SW480 (cell line): ENCODE measurements around the gene EIF3B.
"Not testable (repeated sequence)": the region's sequence is repeated elsewhere in the genome, so short reads cannot be mapped to it uniquely, and the experiment has no call there.

Experiments
- DNase-seq: peaks from one replicate; pipeline ENCODE4 v3.0.0-alpha.2; 2016; ENCODE audit warnings: low spot score

EIF3B gene

GRCh38 chr7:2399848-2400587 lies 45.4 kb downstream of the EIF3B start:
- peak; percentile 80 for DNase-seq

GRCh38 chr7:2402687-2403013 lies 48.0 kb downstream of the EIF3B start:
- DNase-seq = no peak

GRCh38 chr7:2403014-2403717 lies 48.5 kb downstream of the EIF3B start, which contains the start of gene CHST12:
TSS of gene CHST12 (plus strand) at chr7:2403611. CDS start at chr7:2432640, 29,029 bp downstream.
- peak; percentile 93 for DNase-seq

- peak; percentile 64 for DNase-seq
Measured at GRCh38 chr7:2403718-2404648, 49.4 kb downstream of the EIF3B start.

- DNase-seq = no peak
Measured at GRCh38 chr7:2404714-2405119, 50.1 kb downstream of the EIF3B start.

- no peak for DNase-seq
Measured at GRCh38 chr7:2405201-2405600, 50.6 kb downstream of the EIF3B start.

GRCh38 chr7:2405601-2406345 lies 51.1 kb downstream of the EIF3B start:
- DNase-seq = no peak

GRCh38 chr7:2409745-2410414 lies 55.3 kb downstream of the EIF3B start:
- DNase-seq = no peak

GRCh38 chr7:2411049-2411448 lies 56.4 kb downstream of the EIF3B start:
- DNase-seq = no peak

GRCh38 chr7:2411815-2412586 lies 57.4 kb downstream of the EIF3B start:
- DNase-seq = no peak

- no peak for DNase-seq
Measured at GRCh38 chr7:2412587-2413201, 58.1 kb downstream of the EIF3B start.

GRCh38 chr7:2416063-2416462 lies 61.4 kb downstream of the EIF3B start:
- DNase-seq = no peak

GRCh38 chr7:2416650-2417049 lies 62.0 kb downstream of the EIF3B start:
- DNase-seq = no peak

- DNase-seq = not testable (repeated sequence)
Measured at GRCh38 chr7:2417178-2417577, 62.6 kb downstream of the EIF3B start.

- DNase-seq = peak; percentile 37
Measured at GRCh38 chr7:2417981-2418481, 63.4 kb downstream of the EIF3B start.

GRCh38 chr7:2420216-2420933 lies 65.7 kb downstream of the EIF3B start:
- no peak for DNase-seq

GRCh38 chr7:2421943-2422310 lies 67.3 kb downstream of the EIF3B start:
- DNase-seq = no peak

GRCh38 chr7:2425749-2426148 lies 71.1 kb downstream of the EIF3B start:
- no peak for DNase-seq
